Keratinocyte (primary cell): Measurements from ENCODE around the gene PMIS2. TPM values are rescaled to one million over a fixed set of nuclear protein-coding genes. Genes with fewer than 3 reads are reported as not detected.

Source experiments
- DNase-seq: peaks from one replicate; pipeline ENCODE4 v3.0.0-alpha.2; 2011; ENCODE audit warnings: low read depth, missing footprints, low spot score
- FAIRE-seq: peaks from 2 replicates; lab custom pipeline; 2011; peaks lifted over from hg19 to GRCh38; lab: Jason Lieb, UNC
- H2AFZ ChIP-seq: 2 replicates; pipeline ENCODE4 v1.6.0; 2012; ENCODE audit warnings: low read length, control low read depth, inconsistent platforms; ENCODE audit not compliant: control insufficient read depth
- H3K27ac ChIP-seq: 2 replicates; pipeline ENCODE4 v1.5.1; 2011; ENCODE audit warnings: low read length; ENCODE audit not compliant: control insufficient read depth, insufficient read depth
- H3K27me3 ChIP-seq: 3 replicates; pipeline ENCODE4 v1.6.0; 2011; ENCODE audit warnings: low read length; ENCODE audit not compliant: control insufficient read depth, insufficient read depth; ENCODE audit errors: extremely low read depth
- H3K36me3 ChIP-seq, 2 experiments: 2 replicates in 1 of 2; 3 replicates in 1 of 2; pipeline ENCODE4 v1.5.1; 2011; ENCODE audit warnings: low read length in 2 of 2, mild to moderate bottlenecking in 1 of 2; ENCODE audit not compliant: control insufficient read depth in 2 of 2, insufficient read depth in 2 of 2; ENCODE audit errors: extremely low read depth in 1 of 2
- H3K4me1 ChIP-seq: 3 replicates; pipeline ENCODE4 v1.5.1; 2011; ENCODE audit warnings: low read length; ENCODE audit not compliant: control insufficient read depth, insufficient read depth; ENCODE audit errors: extremely low read depth
- H3K4me2 ChIP-seq: 3 replicates; pipeline ENCODE4 v1.6.0; 2011; ENCODE audit warnings: low read depth, low read length; ENCODE audit not compliant: control insufficient read depth, insufficient read depth; ENCODE audit errors: extremely low read depth
- H3K4me3 ChIP-seq, 3 experiments: fragments of 200-600 bp in 1 of 3; sonication (generic) in 1 of 3; 2 replicates in 2 of 3; 3 replicates in 1 of 3; pipeline ENCODE4 v1.5.1; 2011 to 2016; ENCODE audit warnings: low read length in 3 of 3, mild to moderate bottlenecking in 3 of 3, control low read depth in 2 of 3, inconsistent platforms in 1 of 3, low read depth in 1 of 3, mixed read lengths in 1 of 3, mixed run types in 1 of 3, moderate library complexity in 1 of 3; ENCODE audit not compliant: control insufficient read depth in 2 of 3, insufficient read depth in 2 of 3; ENCODE audit errors: extremely low read depth in 1 of 3
- H3K79me2 ChIP-seq: 2 replicates; pipeline ENCODE4 v1.6.0; 2012; ENCODE audit warnings: low read length; ENCODE audit not compliant: control insufficient read depth, insufficient read depth
- H3K9ac ChIP-seq: 3 replicates; pipeline ENCODE4 v1.6.0; 2011; ENCODE audit warnings: low read length; ENCODE audit not compliant: control insufficient read depth, insufficient read depth; ENCODE audit errors: extremely low read depth
- H3K9me1 ChIP-seq: 3 replicates; pipeline ENCODE4 v1.6.0; 2011; ENCODE audit warnings: low read length; ENCODE audit not compliant: control insufficient read depth, insufficient read depth; ENCODE audit errors: extremely low read depth
- H3K9me3 ChIP-seq: 2 replicates; pipeline ENCODE4 v1.5.1; 2012; ENCODE audit warnings: low read depth, low read length; ENCODE audit not compliant: control insufficient read depth
- H4K20me1 ChIP-seq: 3 replicates; pipeline ENCODE4 v1.6.0; 2011; ENCODE audit warnings: low read length; ENCODE audit not compliant: control insufficient read depth, insufficient read depth; ENCODE audit errors: extremely low read depth
- CTCF ChIP-seq, 3 experiments: IDR thresholded peaks in 1 of 3; conservative IDR thresholded peaks in 1 of 3; optimal IDR thresholded peaks in 1 of 3; 2 replicates in 2 of 3; 3 replicates in 1 of 3; pipeline versions ENCODE3 to v1.5.1; 2011; ENCODE audit warnings: low read length in 3 of 3, mild to moderate bottlenecking in 3 of 3, moderate library complexity in 2 of 3, control low read depth in 1 of 3, inconsistent platforms in 1 of 3; ENCODE audit not compliant: insufficient read depth in 2 of 3; ENCODE audit errors: extremely low read depth in 1 of 3
- EZH2 ChIP-seq: IDR thresholded peaks from one replicate; pipeline ENCODE4 v1.6.1; 2012; ENCODE audit warnings: inconsistent platforms, mild to moderate bottlenecking, low read length, moderate library complexity
- dilution Hi-C: fragments of 300-500 bp; cut with MboI; formaldehyde crosslinking; loops from one replicate; pipeline ENCODE4 v1.7.0; 2020; ENCODE audit warnings: low sequenced_read_pairs; ENCODE audit not compliant: extremely low pct_ligation_motif_present
- polyA plus RNA-seq, 5 experiments: library from polyadenylated mRNA; depleted of rRNA in 3 of 5; stranded (reverse) in 3 of 5; stranded (forward) in 1 of 5; unstranded in 1 of 5; fragments of >200 nt; gene quantifications; 1 replicate in 1 of 5; 2 replicates in 3 of 5; 3 replicates in 1 of 5; pipeline versions ENCODE4 v1.2.1 to v1.2.3, GENCODE V29; 2011 to 2012; ENCODE audit warnings: missing spikeins in 2 of 5, low read depth in 1 of 5, low replicate concordance in 1 of 5

The PMIS2 gene
- polyA plus RNA-seq, 1 donor (not counting 4 experiments of a cell fraction or from before 2014, with no cell fraction given), result not detected

GRCh38 chr19:35619290-35619923, 33.4 kb downstream of the PMIS2 start:
- Histone ChIP-seq H3K4me2 (no peak overlapping the region), H3K9me1 (no peaks in the 10 kb centered on the region), H3K27ac (no peak overlapping the region), H4K20me1 (no peaks in the 10 kb centered on the region), H3K36me3 (peaks cover 0 to 6% of the 10 kb centered on the region in 2 experiments), H3K27me3 (no peaks in the 10 kb centered on the region), H3K79me2 (no peaks in the 10 kb centered on the region), H3K4me1 (no peaks in the 10 kb centered on the region), H3K4me3 (no peak overlapping the region), H3K9me3 (no peaks in the 10 kb centered on the region), H3K9ac (no peak overlapping the region), H2AFZ (no peak overlapping the region)
- dilution Hi-C loops, result no loop called here
- no peak for DNase-seq
- no peak for TF ChIP-seq CTCF (optimal IDR thresholded peaks at IDR 0.05 in 1 of 3, IDR thresholded peaks at IDR 0.05 in 1 of 3, conservative IDR thresholded peaks at IDR 0.05 in 1 of 3; ENCODE audit: extremely low read depth in 1 of 3, insufficient read depth in 2 of 3, low read length in 3 of 3)
- no peak for TF ChIP-seq EZH2
- FAIRE-seq, result no peak

- H3K9me3 ChIP-seq, result no peaks in the 10 kb centered on the region
- H3K4me2 ChIP-seq, result no peak overlapping the region
- H3K9me1 ChIP-seq, result no peaks in the 10 kb centered on the region
- no peaks in the 10 kb centered on the region for H3K79me2 ChIP-seq
- H2AFZ ChIP-seq, result no peak overlapping the region
- TF ChIP-seq EZH2 (no peak), CTCF (optimal IDR thresholded peaks at IDR 0.05 in 1 of 3, IDR thresholded peaks at IDR 0.05 in 1 of 3, conservative IDR thresholded peaks at IDR 0.05 in 1 of 3; ENCODE audit: extremely low read depth in 1 of 3, insufficient read depth in 2 of 3, low read length in 3 of 3) (no peak)
- H3K27ac ChIP-seq, result no peak overlapping the region
- H3K4me3 ChIP-seq, result no peak overlapping the region
- H3K36me3 ChIP-seq, result peaks cover 0 to 6% of the 10 kb centered on the region in 2 experiments
- no peaks in the 10 kb centered on the region for H3K4me1 ChIP-seq
- DNase-seq, result no peak
- dilution Hi-C loops, result no loop called here
- no peaks in the 10 kb centered on the region for H3K27me3 ChIP-seq
- H4K20me1 ChIP-seq, result no peaks in the 10 kb centered on the region
- no peak overlapping the region for H3K9ac ChIP-seq
- no peak for FAIRE-seq
Measured at GRCh38 chr19:35620001-35620400, 34.0 kb downstream of the PMIS2 start.
